ENCODE measurements around the gene ITPRID2.

- no peak for TF ChIP-seq POLR2A (IDR thresholded peaks at IDR 0.05)
- TF ChIP-seq CTCF (IDR thresholded peaks at IDR 0.05): no peak
Measured at GRCh38 chr2:181846399-181847197, 44.9 kb upstream of the ITPRID2 start.
